Measurements from ENCODE around the gene MFNG. TPM values are rescaled to one million over a fixed set of nuclear protein-coding genes. Genes with fewer than 3 reads are reported as not detected.

Gene MFNG
- total and polyA plus RNA-seq, 2 donors (not counting 1 experiment from before 2014, with no cell fraction given): 0.15 TPM; not detected in 1

GRCh38 chr22:37462436-37462835 lies 23.7 kb downstream of the MFNG start:
- H3K4me3 ChIP-seq (replicated peaks in 1 of 4; ENCODE audit: control extremely low read depth in 1 of 4, insufficient read depth in 1 of 4, low read depth in 3 of 4, low read length in 4 of 4): no peak overlapping the region
- H3K9ac ChIP-seq (ENCODE audit: insufficient read depth, low read length): no peak overlapping the region
- H4K20me1 ChIP-seq (ENCODE audit: control insufficient read depth, extremely low read depth, insufficient read depth, low read length): no peaks in the 10 kb centered on the region
- no peak overlapping the region for H3K4me2 ChIP-seq (ENCODE audit: extremely low read depth, insufficient read depth, low read length)
- no peaks in the 10 kb centered on the region for H3K79me2 ChIP-seq (ENCODE audit: control insufficient read depth, insufficient read depth, low read length)
- H3K27me3 ChIP-seq (ENCODE audit: control insufficient read depth, insufficient read depth, low read length): peaks cover 12% of the 10 kb centered on the region
- no peaks in the 10 kb centered on the region for H3K36me3 ChIP-seq (ENCODE audit: control insufficient read depth, insufficient read depth, low read length)
- no peak overlapping the region for H3K27ac ChIP-seq (ENCODE audit: insufficient read depth, low read length)
- H2AFZ ChIP-seq (ENCODE audit: low read length): no peak overlapping the region
- H3K4me1 ChIP-seq (ENCODE audit: control insufficient read depth, extremely low read depth, insufficient read depth, low read length): no peaks in the 10 kb centered on the region
- DNase-seq (ENCODE audit: low read depth in 2 of 2): no peak
- no peak for TF ChIP-seq CTCF (conservative IDR thresholded peaks at IDR 0.05 in 1 of 2, IDR thresholded peaks at IDR 0.05 in 1 of 2; ENCODE audit: low read depth in 1 of 2, low read length in 2 of 2)
- TF ChIP-seq EZH2 (IDR thresholded peaks at IDR 0.05; ENCODE audit: low read length, missing control alignments): no peak
- H3K9me3 ChIP-seq (ENCODE audit: control insufficient read depth, insufficient read depth, low read depth, low read length): no peaks in the 10 kb centered on the region

DNA sequence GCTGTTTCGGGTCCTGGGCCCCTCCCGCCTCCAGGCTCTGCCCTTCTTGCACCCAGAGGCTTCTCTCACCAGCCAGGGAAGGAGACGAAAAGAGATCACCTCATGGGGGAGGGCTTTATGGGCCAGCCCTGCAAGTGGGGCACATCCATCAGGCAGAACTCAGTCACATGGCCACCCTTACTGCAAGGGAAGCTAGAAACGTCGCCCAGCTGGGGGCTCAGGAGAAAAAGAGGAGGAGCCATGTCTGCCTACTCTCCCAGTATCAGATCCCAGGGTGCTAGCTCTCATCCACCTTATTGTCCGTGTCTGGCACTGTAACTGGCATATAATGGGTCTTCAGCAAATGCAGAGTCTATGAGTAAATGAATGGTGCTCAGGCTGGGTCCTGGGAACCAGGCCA lies 24.2 kb downstream of the MFNG start:
- Histone ChIP-seq H2AFZ (ENCODE audit: low read length) (no peak overlapping the region), H3K9ac (ENCODE audit: insufficient read depth, low read length) (no peak overlapping the region), H4K20me1 (ENCODE audit: control insufficient read depth, extremely low read depth, insufficient read depth, low read length) (no peaks in the 10 kb centered on the region), H3K4me3 (replicated peaks in 1 of 4; ENCODE audit: control extremely low read depth in 1 of 4, insufficient read depth in 1 of 4, low read depth in 3 of 4, low read length in 4 of 4) (no peak overlapping the region), H3K27me3 (ENCODE audit: control insufficient read depth, insufficient read depth, low read length) (peaks cover 7% of the 10 kb centered on the region), H3K9me3 (ENCODE audit: control insufficient read depth, insufficient read depth, low read depth, low read length) (no peaks in the 10 kb centered on the region), H3K36me3 (ENCODE audit: control insufficient read depth, insufficient read depth, low read length) (no peaks in the 10 kb centered on the region), H3K4me2 (ENCODE audit: extremely low read depth, insufficient read depth, low read length) (no peak overlapping the region), H3K27ac (ENCODE audit: insufficient read depth, low read length) (no peak overlapping the region), H3K79me2 (ENCODE audit: control insufficient read depth, insufficient read depth, low read length) (no peaks in the 10 kb centered on the region), H3K4me1 (ENCODE audit: control insufficient read depth, extremely low read depth, insufficient read depth, low read length) (no peaks in the 10 kb centered on the region)
- no peak for TF ChIP-seq EZH2 (IDR thresholded peaks at IDR 0.05; ENCODE audit: low read length, missing control alignments)
- TF ChIP-seq CTCF (conservative IDR thresholded peaks at IDR 0.05 in 1 of 2, IDR thresholded peaks at IDR 0.05 in 1 of 2; ENCODE audit: low read depth in 1 of 2, low read length in 2 of 2): no peak
- no peak for DNase-seq (ENCODE audit: low read depth in 2 of 2)

GRCh38 chr22:37460684-37461083 lies 25.5 kb downstream of the MFNG start:
- Histone ChIP-seq H4K20me1 (ENCODE audit: control insufficient read depth, extremely low read depth, insufficient read depth, low read length) (no peaks in the 10 kb centered on the region), H3K27ac (ENCODE audit: insufficient read depth, low read length) (no peak overlapping the region), H3K79me2 (ENCODE audit: control insufficient read depth, insufficient read depth, low read length) (no peaks in the 10 kb centered on the region), H2AFZ (ENCODE audit: low read length) (no peak overlapping the region), H3K27me3 (ENCODE audit: control insufficient read depth, insufficient read depth, low read length) (peaks cover 6% of the 10 kb centered on the region), H3K4me2 (ENCODE audit: extremely low read depth, insufficient read depth, low read length) (no peak overlapping the region), H3K4me1 (ENCODE audit: control insufficient read depth, extremely low read depth, insufficient read depth, low read length) (peaks cover 4% of the 10 kb centered on the region), H3K36me3 (ENCODE audit: control insufficient read depth, insufficient read depth, low read length) (no peaks in the 10 kb centered on the region), H3K4me3 (replicated peaks in 1 of 4; ENCODE audit: control extremely low read depth in 1 of 4, insufficient read depth in 1 of 4, low read depth in 3 of 4, low read length in 4 of 4) (no peak overlapping the region), H3K9ac (ENCODE audit: insufficient read depth, low read length) (no peak overlapping the region), H3K9me3 (ENCODE audit: control insufficient read depth, insufficient read depth, low read depth, low read length) (no peaks in the 10 kb centered on the region)
- DNase-seq (ENCODE audit: low read depth in 2 of 2): no peak
- no peak for TF ChIP-seq CTCF (conservative IDR thresholded peaks at IDR 0.05 in 1 of 2, IDR thresholded peaks at IDR 0.05 in 1 of 2; ENCODE audit: low read depth in 1 of 2, low read length in 2 of 2)
- no peak for TF ChIP-seq EZH2 (IDR thresholded peaks at IDR 0.05; ENCODE audit: low read length, missing control alignments)
